Activated CD8-positive, alpha-beta memory T cell treated with anti-CD3 and anti-CD28 coated beads for 4 hours (primary cell): ENCODE data around the gene CAVIN3.
"Not testable (repeated sequence)": the region's sequence is repeated elsewhere in the genome, so short reads cannot be mapped to it uniquely, and the experiment has no call there.

Source experiments
- DNase-seq, 2 donors: peaks; one replicate each; pipeline ENCODE4 v3.0.0-alpha.2; 2020; ENCODE audit warnings: low read depth in 2 of 2

Gene CAVIN3

GRCh38 chr11:6326303-6326702, 6.0 kb upstream of the CAVIN3 start:
- no peak for DNase-seq

GRCh38 chr11:6323291-6323905, 3.1 kb upstream of the CAVIN3 start:
- DNase-seq = no peak

DNA sequence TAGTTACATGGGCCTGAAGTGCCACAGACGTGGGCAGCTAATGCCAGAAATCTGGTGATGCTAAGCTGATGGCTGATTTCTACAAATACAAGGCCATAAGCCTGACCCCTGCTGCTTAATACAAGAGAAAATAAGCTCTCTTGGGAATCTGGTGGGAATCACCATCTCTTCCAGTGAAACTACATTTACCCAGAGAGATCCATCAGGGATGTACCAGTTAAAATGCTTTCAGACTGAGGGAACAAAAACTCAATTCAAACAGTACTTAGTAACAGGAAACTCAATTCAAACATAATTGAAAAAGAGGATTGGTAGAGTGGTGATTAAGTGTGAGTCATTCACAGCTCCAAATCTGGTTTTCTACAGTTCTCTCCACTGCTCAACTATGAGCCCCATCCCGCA, 1.7 kb upstream of the CAVIN3 start:
- DNase-seq = no peak

GRCh38 chr11:6321356-6321755, 1.1 kb upstream of the CAVIN3 start:
- DNase-seq = no peak

DNA sequence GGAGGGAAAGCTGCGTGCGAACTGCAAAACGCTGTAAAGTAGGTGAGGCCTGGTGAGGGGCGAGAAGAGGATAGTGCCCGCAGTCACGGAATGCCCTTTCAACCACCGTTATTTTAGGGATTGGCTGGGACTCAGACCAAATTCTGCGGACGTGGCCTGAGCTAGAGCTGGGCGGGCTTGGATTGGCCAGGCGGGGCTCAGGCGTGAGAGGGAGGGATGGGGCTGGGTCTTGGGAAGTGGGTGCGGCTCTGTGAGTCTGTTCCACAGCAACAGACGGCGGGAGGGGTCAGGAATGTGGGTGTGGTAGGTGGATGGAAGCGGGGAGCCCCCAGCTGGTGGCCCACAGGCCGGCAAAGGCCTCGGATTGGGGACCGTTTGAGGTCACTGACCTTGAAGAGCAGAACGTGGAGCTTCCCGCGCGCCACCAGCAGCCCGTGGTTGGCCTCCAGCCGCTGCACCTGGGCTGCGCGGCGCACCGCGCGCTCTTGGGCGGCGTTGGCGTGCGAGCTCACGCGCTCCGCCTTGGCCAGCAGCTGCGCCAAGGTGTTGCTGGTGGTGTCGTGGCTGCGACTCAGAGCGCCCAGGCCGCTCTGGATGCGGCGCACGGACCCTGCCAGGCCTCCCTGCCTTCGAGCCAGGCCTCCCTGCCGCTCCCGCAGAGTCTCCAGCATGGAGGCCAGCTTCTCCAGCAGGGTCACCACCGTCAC, 444 bp downstream of the CAVIN3 start:
- no peak for DNase-seq

DNA sequence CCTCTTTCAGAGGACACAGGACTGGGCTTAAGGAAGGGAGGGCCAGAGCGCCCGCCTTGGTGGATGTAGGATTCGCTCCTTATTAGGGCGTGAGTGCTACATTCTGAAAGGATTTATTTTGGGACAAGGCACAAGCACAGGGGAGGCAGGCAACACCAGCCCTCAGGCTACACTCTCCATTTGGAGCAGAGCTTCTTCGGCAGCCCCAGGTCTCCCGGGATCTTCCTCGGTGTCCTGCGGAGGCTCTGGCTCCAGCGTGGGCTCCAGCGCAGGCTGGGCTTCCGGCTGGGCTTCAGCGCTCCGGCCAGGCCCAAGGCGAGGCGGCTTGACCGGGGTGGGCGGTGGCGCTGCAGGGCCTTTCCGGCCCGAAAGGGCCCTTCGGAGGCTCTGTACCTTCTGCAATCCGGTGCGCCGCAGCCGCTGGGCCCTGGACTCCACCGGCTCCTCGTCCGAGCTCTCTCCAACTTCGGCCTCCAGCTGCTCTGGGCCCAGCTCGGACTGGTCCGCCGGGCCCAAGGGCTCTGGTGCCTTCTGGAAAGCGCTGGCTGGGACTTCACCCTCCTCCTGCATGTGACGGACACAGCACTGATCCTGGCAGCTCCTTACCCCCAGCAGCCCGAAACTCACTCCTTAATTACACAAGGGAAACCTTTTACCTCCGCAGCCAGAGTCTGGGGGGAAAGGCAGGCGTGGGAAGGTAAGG, 1.1 kb downstream of the CAVIN3 start:
- DNase-seq = no peak

- no peak for DNase-seq
Observed at GRCh38 chr11:6318204-6318603, 2.1 kb downstream of the CAVIN3 start.

DNA sequence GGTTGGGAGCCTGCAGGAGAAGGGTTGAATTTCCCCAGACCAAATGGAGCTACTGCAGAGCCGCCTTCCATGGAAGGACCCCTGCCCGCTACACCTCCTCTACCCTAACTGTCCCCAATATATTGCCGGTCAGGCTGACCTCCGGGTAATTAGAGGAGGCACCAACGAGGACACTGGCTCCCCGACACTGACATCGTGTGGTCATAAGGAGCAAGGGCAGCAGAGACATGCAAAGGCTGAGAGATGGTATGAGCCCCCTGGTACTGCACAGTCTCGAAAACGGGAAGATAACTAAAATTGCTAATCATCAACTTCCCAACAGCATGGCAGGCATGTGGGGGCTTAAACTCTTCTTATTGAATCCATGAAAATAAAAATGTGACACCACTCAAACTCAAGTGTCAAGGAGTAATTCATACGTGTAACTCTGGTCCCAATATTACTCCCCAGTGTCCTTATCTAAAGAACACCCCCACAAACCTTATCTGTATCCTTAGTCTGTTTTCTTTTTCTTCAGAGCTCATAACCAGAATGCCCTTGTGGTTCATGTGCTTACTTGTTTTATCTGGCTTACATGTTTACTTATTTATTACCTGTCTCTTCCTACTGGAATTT, 4.4 kb downstream of the CAVIN3 start:
- no peak for DNase-seq

GRCh38 chr11:6312106-6312505, 8.2 kb downstream of the CAVIN3 start:
- DNase-seq = no peak

DNA sequence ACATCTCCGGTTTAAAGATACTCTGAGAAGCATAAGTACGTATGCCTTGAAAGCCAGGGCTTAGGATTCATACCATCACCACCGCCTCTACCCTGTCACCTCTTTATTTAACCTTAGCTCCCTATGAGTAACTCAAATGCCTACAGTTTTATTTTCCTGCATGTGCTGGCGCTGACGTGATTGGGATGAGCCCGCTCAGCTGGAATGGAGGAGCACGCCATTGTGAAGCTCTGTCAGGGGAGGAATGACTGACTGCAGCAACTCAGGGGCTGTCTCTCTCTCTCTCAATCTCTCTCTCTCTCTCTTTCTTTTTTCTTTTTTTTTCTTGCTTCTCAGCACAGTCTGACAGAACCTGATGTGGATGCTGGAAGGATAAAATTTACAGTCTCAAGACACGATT, 12.4 kb downstream of the CAVIN3 start:
- DNase-seq = no peak

GRCh38 chr11:6305297-6305696, 15.0 kb downstream of the CAVIN3 start:
- DNase-seq = no peak

DNA sequence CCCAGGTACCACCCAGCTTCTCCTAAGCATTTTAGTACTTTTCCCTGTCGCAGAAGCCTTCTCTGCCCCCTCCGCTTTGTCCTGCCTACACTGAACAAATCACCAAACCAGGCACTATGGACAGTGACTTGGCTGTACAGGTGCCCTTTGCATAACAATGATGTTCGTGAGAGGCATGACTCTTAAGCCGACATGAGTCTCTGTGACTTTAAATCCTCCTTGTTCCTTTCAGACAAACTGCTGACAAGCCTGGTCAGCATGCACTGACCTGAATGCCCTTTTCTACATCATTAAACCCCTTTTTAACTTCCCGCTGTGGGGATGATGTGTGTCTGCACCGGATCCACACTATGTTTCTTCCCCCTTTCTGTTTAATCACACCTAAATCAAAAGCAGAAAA, 16.6 kb downstream of the CAVIN3 start:
- DNase-seq = no peak

- no peak for DNase-seq
Observed at GRCh38 chr11:6301096-6301495, 19.2 kb downstream of the CAVIN3 start.

GRCh38 chr11:6300325-6300724, 20.0 kb downstream of the CAVIN3 start:
- DNase-seq = no peak

GRCh38 chr11:6298605-6299004, 21.7 kb downstream of the CAVIN3 start:
- no peak for DNase-seq

DNA sequence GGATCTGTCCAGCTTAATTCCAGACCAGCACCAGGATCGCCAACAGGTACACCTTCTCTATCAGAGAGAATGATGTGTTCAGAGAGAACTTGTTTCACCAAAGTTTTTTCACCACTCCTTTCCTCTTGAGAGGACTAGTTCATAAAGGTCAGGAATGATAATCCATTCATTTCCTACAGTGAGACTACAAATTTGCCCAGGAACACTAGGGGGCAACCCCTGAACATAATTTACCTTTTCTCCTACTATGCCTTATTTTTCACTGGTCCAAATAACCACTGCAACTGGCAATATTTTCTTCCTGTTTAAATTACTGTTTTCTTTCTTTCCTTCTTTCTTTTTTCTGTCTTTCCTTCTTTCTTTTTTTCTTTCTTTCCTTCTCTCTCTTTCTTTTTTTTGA, 22.5 kb downstream of the CAVIN3 start:
- no peak for DNase-seq

DNA sequence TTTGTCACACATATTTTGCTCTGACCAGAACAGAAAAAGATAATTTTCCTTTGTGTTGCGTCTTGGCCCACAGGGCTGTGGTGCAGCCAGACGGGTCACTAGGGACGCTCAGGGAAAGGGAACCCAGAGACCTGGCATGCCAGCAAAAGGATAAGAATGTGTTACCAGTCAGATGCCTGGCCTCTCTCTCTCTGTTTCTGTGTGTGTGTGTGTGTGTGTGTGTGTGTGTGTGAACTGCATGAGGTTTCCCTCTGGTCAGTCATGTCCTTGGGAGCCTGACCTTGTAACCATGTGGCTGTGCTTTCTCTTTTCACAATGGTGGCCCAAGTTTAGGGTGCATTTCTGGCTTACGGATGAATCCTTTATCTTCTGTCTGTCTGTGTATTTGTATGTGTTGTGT, 35.3 kb downstream of the CAVIN3 start:
- DNase-seq = no peak

GRCh38 chr11:6284250-6284649, 36.1 kb downstream of the CAVIN3 start:
- no peak for DNase-seq

DNA sequence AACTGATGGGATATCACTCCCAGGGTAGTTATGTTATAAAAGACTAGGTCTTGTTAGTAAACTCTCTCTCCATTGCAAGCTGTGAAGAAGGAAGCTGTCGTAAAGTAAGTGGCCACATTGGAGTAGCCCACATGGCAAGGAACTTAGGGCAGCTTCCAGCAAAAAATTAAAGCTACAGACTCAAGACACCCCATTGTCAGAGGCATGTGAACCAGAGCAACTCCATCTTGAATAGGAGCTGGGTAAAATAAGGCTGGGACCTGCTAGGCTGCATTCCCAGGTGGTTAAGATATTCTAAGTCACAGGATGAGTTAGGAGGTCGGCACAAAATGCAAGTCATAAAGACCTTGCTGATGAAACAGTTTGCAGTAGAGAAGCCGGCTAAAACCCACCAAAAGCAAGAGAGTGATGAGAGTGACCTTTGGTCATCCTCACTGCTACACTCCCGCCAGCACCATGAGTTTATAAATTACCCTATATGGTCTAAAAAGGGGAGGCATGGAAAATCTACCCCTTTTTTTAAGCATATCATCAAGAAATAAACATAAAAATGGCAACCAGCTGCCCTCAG, 36.8 kb downstream of the CAVIN3 start:
- DNase-seq = no peak

DNA sequence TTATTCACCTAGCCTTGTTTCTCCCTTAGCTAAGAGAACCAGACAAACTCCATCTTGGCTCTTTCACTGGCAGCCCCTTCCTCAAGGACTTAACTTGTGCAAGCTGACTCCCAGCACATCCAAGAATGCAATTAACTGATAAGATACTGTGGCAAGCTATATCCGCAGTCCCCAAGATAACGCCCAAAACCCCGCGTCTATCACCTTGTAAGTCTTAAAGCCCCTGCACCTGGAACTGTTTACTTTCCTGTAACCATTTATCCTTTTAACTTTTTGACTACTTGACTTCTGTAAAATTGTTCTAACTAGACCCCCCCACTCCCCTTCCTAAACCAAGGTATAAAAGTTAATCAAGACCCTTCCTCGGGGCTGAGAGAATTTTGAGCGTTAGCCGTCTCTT, 39.5 kb downstream of the CAVIN3 start:
- not testable (repeated sequence) for DNase-seq

DNA sequence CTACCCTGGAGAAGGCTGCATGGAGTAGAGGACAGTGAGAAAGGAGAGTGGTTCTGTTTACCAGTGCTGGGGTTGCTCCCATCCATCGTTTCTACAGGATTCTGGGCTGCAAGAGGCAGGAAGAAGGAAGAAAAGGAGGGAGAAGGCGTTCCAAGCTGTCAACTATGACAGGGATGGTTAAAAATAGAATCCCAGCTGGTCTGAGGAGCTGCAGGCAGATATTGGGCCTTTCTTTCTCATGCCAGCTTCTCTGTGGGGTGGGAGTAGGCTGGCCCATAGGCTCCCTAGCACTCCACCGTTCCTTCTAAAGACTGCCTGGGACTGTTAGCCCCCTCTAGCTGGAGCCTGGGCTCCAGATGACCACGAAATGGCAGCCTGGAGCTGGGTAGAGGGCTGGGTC, 47.1 kb downstream of the CAVIN3 start:
- no peak for DNase-seq

- no peak for DNase-seq
Observed at GRCh38 chr11:6271598-6271997, 48.7 kb downstream of the CAVIN3 start.
